Superior temporal gyrus (tissue), 1 donor: ENCODE measurements around the gene SYF2.
"Not testable (repeated sequence)": the region's sequence is repeated elsewhere in the genome, so short reads cannot be mapped to it uniquely, and the experiment has no call there.

Experiments used
- DNase-seq: peaks from one replicate; pipeline ENCODE4 v3.0.0-alpha.2; 2016; ENCODE audit errors: extremely low spot score

The SYF2 gene

DNA sequence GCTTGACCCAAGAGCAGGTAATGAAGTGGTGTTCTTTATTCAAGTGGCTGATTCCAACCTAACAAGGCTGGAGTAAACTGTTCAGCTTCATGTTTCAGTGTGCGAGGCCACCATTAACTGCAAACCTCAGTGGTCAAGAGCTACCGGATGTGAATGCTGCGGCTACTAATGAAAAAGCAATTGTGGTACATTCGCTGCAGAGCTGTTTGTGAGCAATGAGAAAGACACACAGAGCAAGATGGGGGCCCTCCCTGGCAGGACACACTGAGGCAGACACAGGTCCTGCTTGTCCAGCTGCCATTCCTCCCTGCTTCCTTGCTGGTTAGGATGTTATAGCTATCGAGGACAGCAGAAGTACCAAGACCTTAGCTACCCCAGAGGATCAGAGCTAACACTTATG lies 26.1 kb downstream of the SYF2 start:
- no peak for DNase-seq

DNA sequence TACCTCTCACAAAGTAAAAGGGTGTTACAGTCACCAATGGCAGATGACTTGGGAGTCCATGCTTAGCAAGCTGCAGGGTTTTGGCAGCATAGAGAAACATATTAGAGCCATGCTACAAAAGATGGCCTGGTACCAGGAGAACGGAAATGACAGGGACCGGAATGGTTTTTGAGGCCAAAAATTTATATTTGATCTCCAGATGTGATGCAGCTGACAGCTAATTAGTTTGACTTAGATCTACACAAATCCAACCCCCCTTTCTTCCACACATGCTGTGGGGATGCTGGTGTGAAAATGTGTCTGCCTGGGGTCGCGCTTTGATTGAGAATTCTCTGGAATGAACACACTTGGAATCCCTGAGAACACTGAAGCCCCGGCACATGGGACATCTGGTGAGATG lies 26.5 kb downstream of the SYF2 start:
- DNase-seq, result no peak

GRCh38 chr1:25204797-25205480 lies 27.4 kb downstream of the SYF2 start:
- peak; percentile 87 for DNase-seq

DNA sequence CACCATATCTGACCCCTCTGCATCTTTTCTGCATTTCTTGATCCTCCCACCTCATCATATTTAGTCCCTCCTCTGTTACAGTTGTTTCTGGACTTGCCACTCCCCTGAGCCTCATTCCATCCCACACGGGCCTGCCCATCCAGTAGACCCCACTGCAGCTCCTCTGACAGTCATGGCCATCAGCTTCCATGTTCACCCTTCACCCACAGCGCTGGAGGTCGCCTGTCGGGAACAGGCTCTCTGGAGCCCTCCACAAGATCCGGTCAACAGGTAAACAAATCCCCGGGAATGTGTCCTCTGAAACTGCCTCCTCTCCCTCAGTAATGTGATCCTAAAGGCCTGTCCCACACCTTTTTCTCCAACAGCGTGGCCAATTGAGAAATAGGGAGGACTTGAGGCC lies 31.3 kb downstream of the SYF2 start:
- no peak for DNase-seq

- no peak for DNase-seq
Observed at GRCh38 chr1:25199819-25200620, 32.3 kb downstream of the SYF2 start.

DNA sequence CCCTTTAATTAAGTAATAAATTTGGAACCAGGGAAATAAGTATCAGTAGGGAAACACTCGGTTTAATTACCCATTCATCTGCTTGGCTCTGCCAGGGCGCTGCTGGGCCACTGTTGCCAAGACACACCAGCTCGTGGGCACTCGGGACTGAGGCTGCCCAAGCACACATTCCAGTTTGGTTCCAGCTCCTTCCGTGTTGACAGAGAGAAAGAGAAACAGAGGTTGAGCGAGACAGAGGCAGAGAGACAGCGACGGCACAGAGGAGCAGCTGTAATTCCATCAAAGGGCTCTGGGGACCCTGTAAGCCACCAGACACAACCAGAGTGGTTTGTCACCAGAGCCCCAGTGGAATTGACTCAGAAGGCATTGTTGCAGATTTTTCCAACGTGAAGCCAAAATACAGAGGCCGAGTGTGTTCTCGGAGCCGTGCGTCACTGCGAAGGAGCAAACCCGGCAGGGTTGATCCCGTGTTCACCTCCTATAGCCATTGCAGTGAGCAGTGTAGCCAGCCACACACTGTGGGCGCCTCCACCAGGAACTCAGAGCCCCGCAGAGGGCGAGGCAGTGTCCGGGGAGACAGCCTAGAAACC lies 33.5 kb downstream of the SYF2 start:
- DNase-seq, result peak; percentile 52

DNA sequence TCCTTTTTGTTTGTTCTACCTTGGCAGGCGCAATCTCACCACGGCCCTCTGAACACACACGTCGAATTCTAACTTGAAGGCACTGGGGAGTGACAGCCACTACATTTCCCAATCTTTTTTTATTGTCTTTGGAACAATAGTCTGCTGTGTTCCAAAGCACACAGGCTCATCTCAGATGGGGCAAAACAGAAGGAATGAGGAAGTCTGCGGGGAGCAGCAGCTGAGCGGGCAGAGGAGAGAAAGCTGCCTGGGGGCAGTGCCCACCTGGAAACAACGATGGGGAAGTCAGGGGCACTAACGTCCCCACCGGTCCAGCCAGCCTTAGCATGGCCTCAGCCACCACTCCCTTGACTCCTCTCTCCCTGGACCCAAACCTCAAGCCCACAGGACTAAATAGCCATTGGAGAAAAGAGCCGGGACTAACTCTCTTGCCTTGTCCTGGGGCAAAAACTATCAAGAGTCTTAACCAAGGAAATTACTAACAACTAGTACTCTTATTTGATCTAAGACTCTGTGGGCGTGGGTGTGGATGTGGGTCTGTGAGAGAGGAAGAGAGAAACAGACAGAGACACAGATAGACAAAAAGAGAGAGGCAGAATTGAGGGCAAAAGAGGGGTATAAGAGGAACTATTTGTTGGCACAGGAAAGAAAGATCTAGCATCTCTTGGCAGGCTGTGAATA lies 34.2 kb downstream of the SYF2 start:
- DNase-seq, result peak; percentile 53

DNA sequence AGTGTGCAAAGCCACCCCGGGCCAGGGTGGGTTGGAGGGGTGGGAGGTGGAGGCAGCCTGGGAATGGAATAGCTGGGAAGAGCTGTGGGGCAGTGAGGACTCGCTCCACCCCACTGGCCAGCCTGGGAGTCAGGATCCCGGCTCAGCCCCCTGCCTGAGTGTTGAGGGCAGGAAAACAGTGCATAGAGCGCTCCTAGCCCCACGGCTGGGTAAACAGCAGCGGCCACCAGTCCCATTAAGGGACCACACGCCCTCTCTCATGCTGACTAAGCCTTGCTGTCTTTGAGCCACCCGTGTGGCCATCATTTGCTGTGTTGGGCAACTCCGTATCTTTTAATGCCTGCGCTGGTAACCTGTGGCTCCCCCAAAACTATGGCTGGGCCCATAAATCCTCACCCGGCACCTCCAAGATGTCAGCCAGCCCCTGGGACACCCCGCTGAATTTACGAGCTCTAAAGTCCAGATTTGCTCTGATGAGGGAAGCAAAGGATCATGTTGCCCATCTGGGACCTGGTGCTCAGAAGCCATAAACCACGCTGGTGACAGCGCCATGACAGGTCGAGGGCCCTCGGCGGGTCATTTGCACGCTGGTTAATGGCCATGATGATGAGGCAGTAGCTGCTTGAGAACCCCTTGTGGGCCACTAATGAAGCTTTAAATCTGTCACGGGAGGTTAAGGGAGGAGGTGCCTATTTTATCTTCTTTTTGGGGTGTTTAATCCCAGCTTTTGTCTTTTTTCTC lies 34.9 kb downstream of the SYF2 start:
- DNase-seq, result no peak

DNA sequence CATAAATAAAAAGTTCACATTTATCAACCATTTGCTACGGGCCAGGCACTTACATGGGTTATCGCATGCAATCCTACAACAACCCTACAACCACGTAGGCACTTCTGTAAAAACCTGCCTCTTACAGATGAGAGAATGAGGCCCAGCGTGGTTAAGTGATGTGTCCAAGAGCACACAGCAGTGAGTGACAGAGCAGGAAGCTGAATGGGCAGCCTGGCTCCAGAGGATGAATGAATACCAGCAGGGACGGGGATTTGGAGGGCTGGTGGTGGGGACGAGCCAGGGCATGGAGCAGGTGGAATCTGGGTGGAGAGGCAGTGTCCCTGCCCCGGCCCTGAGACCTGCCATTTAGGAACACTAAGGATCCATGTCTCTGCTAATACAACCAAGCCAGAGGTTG lies 35.5 kb downstream of the SYF2 start:
- no peak for DNase-seq

DNA sequence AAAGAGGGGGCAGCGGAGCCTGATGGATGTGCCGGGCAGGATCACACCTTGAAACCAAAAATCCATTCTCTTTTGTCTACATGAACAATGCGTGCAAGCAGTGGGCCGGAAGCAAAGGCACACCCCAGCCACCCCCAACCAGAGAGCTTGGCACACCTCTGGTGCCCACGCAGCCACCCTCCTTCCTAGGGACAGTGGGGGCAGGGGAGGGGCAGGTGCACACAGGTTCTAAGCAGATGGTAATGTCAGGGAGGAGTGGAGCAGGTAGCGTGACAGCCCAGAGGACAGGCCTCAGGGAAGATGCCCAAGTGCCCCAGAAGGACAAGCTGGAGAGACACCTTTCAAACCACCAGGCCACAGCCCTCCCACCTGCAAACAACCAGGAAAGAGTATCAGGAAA lies 36.5 kb downstream of the SYF2 start:
- DNase-seq, result no peak

- no peak for DNase-seq
Observed at GRCh38 chr1:25194572-25195020, 37.7 kb downstream of the SYF2 start.

DNA sequence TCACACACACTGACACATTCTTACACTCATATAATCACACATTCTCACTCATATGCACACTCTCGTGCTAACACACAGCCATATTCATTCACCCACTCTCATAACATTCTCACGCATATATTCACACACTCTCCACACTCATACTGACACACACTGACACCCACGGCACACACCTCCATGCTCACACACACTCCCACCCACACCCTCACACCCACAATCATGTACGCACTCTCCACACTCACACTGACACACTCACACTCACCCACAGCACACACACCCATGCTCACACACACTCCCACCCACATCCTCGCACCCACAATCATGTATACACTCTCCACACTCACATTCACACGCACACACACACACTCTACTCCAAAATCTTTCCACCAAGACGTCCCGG lies 38.2 kb downstream of the SYF2 start:
- no peak for DNase-seq

- no peak for DNase-seq
Observed at GRCh38 chr1:25193229-25193628, 39.1 kb downstream of the SYF2 start.

- DNase-seq, result no peak
Observed at GRCh38 chr1:25192154-25192553, 40.1 kb downstream of the SYF2 start.

DNA sequence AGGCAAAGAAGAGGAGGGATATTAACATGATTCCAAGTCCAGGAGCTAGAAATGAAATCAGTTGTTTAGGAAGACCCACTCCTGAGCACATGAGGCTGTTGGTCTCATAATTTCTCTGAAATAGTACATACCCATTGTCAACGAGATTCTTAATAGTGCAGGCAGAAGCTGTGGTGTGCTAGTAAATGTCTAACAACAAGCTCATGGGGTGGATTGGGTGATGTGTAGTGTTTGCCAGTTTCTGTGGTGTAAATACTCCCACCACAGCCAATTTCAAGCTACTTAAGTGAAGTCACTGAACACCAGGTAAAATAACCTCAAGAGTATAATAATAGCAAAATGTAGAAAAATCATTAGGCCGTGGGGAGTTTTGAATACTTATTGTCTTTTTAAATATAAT lies 42.0 kb downstream of the SYF2 start:
- no peak for DNase-seq

DNA sequence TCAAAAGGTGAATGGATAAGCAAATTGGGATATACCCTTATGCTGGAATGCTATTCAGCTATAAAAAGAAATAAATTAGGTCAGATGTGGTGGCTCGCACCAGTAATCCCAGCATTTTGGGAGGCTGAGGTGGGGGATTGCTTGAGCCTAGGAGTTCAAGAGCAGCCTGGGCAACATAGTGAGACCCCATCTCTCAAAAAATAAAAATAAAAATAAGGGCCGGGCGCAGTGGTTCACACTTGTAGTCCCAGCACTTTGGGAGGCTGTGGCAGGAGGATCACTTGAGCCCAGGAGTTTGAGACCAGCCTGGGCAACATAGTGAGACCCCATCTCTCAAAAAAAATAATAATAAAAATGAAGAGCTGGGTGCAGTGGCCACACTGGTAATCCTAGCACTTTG lies 44.4 kb downstream of the SYF2 start:
- DNase-seq, result not testable (repeated sequence)

DNA sequence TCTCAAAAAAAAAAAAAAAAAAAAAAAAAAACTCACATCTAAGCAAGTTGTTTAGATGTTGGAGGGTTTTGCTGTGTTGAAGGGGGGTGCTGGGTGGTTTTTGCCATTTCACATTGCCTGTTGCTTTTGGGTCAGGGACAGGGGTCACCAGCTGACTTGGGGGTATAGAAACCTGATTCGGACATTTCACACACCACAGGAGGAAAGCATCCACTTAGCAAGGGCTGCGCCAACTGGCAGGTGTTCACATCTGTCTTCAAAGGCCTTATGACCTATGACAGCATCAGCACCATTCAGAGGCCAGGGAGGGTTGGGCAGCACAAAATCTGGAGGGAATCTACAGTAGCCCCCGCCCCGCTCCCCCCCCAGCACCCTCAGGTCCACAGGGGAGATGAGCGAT lies 45.2 kb downstream of the SYF2 start:
- no peak for DNase-seq

GRCh38 chr1:25186161-25187007 lies 45.9 kb downstream of the SYF2 start:
- DNase-seq, result no peak

DNA sequence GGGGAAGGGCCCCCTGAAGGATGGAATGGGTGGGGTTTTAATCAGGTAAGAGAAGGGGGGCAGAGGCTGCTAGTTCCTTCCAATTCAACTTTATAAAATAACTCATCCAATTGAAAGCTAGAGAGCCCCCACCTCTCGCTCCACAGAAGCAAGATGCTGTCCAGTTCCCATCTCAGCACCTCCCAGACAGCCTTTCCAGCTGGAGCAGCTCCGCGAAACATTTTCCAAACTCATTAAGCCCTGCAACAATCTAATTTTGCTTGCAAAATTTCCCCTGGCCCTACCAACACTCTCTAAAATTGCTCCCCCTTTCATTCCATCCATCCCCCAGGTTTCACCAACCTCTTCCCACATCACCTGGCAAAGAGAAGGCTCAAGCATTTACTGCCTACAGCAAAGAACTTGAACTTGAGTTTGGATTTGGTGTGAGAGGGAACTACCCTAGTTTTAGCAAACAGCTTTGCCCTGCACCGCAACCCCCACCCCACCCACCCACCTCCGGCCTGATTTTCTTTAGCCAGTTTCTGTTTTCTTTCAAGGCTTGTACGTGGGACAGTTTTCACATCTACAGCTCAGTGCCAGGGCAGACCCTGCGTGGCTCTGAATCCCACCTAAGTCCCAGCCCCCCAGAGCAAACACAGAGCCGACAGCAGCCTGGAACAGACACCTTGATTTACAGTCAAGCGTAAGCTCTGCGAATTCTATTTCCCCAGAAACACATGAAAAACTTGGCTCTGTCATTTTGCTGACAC lies 46.7 kb downstream of the SYF2 start:
- DNase-seq, result no peak
